Astrocyte of the hippocampus (primary cell): ENCODE results near the gene PREX1.

Experiments
- DNase-seq: peaks from one replicate; pipeline ENCODE4 v3.0.0; 2011; ENCODE audit warnings: low read depth, low spot score

Gene PREX1

GRCh38 chr20:48703511-48704219, 124.1 kb downstream of the PREX1 start:
- no peak for DNase-seq

DNA sequence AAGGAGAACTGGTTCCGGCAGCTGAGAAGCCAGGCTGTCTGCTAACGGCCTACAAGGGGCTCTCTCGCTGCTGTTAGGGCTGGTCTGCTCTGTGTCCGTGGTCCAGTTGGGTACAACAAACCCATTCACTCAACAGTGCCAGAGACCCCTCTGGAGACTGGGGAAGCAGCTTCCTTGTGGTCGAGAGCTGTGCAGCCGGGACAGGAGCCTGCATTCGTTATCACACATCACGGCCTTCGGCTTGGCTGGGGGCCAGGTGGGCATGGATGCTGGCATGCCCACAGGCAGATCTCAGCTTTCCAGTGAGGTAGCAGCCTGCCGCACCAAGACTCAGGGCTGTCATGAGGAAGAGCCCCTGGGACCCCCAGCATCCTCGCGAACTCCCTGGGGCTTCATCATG, 124.7 kb downstream of the PREX1 start:
- peak; percentile 66 for DNase-seq

- peak; percentile 49 for DNase-seq
Measured at GRCh38 chr20:48702455-48702913, 125.3 kb downstream of the PREX1 start.

DNA sequence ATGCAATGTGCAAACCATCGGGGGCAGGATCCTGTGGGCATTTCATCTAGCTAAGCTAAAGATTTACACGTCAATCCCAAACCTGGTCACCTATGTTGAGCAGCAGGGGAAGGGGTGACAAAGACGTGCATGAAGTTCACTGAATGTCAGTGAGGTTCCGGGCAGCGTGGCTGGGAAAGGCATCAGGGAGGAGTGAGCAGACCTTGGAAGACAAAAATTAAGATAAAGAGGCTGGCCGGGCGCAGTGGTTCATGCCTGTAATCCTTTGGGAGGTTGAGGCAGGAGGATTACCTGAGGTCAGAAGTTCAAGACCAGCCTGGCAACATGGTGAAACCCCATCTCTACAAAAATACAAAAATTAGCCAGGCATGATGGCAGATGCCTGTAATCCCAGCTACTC, 126.1 kb downstream of the PREX1 start:
- no peak for DNase-seq

GRCh38 chr20:48698507-48699267, 129.1 kb downstream of the PREX1 start:
- no peak for DNase-seq

DNA sequence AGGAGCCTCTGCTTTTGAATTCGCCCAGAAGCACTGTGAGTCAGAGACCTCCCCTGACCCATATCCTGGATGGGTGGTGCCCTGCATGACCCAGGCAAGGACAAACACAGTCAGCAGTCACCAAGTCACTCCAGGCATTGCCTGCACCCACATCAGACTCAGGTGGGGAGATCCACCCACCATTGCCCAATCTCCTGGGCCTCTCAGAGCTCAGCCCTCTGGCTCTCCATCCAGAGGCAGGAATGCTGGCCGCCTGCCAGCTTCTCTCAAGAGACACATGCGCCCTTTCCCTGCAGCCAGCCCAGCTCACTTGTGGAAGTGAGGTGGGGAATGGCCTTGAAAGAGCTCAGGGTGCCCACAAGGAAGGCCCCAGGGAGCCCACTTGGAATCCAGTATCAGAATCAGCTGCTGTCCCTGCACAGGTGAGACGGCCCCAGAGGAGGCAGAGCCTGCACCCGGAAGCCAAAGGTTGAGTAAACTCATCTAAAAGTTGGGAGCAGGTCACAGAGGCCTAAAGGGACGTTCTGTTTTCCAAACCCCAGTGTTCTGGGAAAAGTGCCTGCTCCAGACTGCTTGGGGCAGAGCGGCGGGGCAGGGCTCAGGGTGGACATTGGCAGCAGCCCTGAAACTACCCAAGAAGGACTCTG, 129.8 kb downstream of the PREX1 start:
- DNase-seq, result peak; percentile 93

- no peak for DNase-seq
Measured at GRCh38 chr20:48696671-48697070, 131.1 kb downstream of the PREX1 start.

GRCh38 chr20:48695738-48696137, 132.1 kb downstream of the PREX1 start:
- no peak for DNase-seq

- DNase-seq, result peak; percentile 61
Measured at GRCh38 chr20:48695255-48695654, 132.5 kb downstream of the PREX1 start.

DNA sequence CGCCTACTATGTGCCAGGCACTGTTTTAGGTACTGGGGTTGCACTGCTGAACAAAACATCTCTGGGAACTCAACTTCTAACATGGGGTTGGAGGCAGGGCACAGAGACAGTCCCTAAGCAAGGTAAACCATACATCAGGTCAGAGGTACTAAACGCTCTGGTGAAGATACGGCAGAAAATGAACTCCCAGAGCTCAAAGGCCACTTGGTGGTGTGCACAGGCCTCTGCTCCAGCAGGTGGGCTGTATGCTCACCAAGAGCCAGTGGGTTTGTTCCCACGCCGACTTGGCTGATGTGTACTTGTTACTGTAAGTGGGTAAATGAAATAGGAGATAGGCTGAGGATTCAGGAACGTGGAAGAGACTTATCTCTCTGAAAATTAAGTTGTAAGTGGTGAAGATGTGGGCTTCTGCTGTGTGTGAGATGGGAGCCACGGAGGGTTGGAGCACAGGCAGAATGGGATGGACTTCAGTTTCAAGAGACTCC, 133.4 kb downstream of the PREX1 start:
- no peak for DNase-seq

DNA sequence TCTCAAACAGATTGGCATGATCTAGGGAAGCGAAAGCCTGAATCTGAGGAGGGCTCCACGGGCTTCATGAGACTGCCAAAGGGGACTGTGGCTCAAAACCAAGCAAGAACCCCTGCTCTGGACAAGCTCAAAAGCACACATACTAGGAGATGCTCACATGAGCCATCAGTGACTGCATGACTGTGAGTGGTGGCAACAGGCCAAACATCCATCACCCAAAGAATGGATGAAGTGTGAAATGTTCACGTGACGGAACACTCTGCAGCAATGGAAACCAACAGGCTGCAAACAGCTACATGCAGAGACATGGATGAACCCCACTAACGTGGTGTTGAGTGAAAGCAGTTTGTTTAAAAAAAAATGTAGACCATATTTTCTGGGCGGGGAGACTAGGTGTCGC, 136.3 kb downstream of the PREX1 start:
- DNase-seq, result no peak

DNA sequence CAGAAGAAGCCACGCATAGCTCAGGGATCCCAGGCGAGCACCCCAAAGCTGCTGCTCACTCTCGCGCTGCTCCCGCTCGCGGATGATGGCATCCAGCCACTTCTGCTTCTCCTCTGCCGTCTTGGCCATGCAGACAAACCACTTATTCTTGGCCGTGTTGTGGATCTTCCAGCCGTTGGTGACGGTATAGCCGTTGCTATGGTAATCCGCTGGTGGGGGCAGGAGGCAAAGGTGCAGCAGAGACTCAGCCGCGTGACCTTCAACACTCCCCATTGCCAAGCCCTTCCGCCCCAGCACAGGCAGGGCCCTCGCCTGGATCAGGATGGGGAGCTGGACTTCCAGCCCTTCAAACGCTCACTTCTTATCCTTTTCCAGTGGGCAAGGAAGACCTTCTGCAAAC, 136.9 kb downstream of the PREX1 start:
- peak; percentile 15 for DNase-seq

DNA sequence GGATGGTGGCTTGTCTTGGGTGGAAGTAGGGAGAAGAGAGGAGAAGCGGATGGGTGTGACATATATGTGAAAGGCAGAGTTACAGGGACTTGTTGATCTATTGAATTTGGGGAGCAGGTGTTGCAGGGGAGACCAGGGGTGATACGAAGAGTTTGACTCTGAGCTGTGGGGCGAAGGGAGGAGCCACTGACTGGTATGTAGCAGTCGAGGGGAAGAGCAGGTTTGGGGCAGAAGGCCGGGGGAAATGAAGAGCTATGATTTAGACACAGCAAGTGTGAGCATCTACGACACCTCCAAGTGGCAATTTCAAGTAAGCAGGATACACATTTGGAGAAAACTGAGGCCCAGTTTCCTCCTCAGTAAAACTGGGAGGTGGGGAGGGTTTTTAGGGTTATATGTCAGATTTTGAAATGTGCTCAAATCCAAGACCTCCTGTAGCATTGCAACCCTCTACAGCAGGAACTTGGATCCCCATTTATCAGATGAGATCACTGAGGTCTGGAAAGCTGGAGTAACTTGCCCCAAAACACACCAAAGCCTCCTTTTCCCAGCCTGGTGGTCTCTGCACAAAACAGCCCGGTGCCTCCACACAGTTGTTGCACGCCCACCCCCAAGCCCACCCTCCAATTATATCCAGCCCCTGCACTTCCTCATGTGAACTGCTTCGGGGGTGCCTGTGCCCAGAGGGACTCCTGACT, 137.8 kb downstream of the PREX1 start:
- no peak for DNase-seq

DNA sequence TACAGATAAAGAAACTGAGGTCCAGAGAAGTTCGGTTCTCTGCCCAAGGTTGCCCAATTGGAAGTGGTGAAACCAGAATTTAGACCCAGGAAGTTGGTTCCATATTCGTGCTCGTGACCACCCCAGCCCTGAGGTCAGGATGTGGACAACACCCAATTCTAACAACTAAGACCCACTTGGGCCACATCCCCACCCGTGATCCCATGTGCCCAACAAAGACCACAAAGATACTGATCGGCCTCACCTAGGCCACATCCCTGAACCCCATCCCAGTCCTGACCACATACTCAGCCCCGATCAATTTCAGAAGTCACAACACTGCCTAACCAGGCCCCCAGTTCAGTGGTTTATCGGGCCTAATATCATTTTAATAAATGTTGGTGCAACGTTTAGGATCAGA, 138.4 kb downstream of the PREX1 start:
- DNase-seq, result no peak

DNA sequence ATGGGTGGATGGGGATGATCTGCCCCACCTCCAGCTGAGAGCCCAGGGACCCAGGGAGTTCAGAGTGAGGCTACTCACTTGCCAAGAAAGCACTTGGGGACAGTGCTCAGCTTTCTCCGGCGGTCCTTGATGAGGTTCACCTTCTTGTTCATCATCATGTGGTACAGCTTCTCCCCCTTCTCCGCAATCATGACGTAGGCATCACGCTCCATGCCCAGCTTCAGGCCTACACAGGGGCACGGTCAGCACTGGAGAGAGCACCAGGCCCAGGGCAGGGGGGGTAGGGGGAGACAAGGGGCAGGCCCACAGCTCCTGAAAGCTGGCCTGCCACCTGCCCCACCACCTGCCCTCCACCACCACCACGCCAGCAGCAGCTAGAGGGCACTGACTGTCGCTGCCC, 139.2 kb downstream of the PREX1 start:
- no peak for DNase-seq

GRCh38 chr20:48687117-48687800, 140.5 kb downstream of the PREX1 start:
- no peak for DNase-seq

DNA sequence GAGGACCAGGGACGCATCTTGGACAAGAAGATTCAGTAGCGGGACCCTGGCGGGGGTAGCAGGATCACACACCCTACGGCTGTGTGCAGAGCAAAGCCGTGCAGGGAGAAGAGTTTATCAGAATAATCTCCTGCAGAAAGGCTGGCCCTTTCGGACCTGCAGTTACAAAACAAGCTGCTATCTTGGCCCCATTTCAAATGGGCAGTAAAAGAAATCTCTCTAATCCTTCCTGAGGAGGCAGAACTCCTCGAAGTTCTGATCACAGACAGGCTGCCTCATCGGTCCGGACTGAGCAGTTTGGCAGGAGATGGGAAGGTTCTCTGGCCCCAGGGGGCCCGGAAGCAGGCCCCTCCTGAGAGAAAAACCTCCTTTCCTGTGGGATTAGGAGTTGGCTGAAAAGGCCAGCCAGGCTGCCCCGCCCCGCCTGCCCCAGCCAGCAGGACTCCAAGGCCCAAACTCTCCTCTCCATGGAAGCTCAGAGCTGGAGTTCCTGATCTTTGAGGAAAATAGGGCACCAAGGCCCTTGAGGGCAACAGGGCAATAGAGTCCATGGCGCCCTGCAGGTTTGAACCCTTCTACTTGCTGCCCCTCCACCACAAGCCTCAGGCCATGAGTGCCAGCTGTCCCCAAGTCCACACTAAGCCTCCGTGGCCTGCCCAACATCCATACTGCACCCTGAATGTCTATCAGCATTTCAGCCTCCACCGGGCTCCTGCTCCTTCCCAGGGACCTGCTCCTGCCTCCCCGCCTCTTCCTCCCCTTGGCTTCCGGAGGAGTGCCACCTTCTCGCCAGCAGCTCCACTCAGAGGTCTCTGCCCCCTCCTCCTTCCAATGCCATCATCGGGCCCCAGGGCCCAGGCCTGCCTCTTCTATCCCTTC, 141.3 kb downstream of the PREX1 start:
- peak; percentile 55 for DNase-seq

- DNase-seq, result no peak
Measured at GRCh38 chr20:48685300-48685699, 142.5 kb downstream of the PREX1 start.

DNA sequence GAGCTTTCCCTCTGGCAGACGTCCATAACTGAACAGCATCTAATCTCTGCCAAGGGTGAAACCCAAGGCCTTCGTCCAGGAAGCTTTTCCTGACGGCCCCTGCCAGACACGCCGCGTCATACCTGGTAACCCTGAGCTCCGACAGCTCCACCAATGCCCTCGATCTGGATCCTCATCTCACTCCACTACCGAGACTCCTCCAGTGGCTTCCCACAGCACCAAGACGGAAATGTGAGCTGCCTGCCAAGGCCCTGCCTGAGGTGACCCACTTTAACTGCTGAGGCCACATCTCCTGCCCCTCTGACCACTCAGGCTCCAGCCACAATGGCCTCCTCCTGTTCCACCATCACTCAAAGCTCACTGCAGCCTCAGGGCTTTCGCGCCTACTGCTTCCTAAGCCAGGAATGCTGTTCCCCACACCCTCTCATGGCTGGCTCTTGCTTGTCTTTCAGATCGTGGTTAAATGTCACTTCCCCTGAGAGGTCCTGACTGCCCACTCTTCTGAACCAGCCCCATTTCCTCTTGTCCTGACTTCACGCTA, 143.2 kb downstream of the PREX1 start:
- peak; percentile 27 for DNase-seq
